Stimulated activated effector memory CD8-positive, alpha-beta T cell treated with anti-CD3 and anti-CD28 coated beads, Interleukin-12 subunit alpha, Interleukin-12 subunit beta, amount 100 ng/mL, for 72 hours (primary cell): ENCODE data around the gene CNTN2.

Source experiments
- ATAC-seq: fragments of 150-1000 bp; cut with Tn5 transposase; 2 replicates; pipeline ENCODE4 v1.10.0; 2021
- DNase-seq, 2 donors: peaks; one replicate each; pipeline ENCODE4 v3.0.0; 2021 to 2022; ENCODE audit warnings: low spot score in 2 of 2
- H3K27ac Mint-ChIP-seq: one replicate; pipeline ENCODE4 v1.8.0; 2022; ENCODE audit warnings: mild to moderate bottlenecking, mixed read lengths
- H3K36me3 Mint-ChIP-seq: one replicate; pipeline ENCODE4 v1.8.0; 2022; ENCODE audit warnings: mild to moderate bottlenecking, mixed read lengths
- H3K4me1 Mint-ChIP-seq: one replicate; pipeline ENCODE4 v1.8.0; 2022; ENCODE audit warnings: mixed read lengths
- H3K4me3 Mint-ChIP-seq: one replicate; pipeline ENCODE4 v1.8.0; 2022; ENCODE audit warnings: mild to moderate bottlenecking, mixed read lengths
- H3K9me3 Mint-ChIP-seq: one replicate; pipeline ENCODE4 v1.8.0; 2022; ENCODE audit warnings: mixed read lengths

Gene CNTN2

DNA sequence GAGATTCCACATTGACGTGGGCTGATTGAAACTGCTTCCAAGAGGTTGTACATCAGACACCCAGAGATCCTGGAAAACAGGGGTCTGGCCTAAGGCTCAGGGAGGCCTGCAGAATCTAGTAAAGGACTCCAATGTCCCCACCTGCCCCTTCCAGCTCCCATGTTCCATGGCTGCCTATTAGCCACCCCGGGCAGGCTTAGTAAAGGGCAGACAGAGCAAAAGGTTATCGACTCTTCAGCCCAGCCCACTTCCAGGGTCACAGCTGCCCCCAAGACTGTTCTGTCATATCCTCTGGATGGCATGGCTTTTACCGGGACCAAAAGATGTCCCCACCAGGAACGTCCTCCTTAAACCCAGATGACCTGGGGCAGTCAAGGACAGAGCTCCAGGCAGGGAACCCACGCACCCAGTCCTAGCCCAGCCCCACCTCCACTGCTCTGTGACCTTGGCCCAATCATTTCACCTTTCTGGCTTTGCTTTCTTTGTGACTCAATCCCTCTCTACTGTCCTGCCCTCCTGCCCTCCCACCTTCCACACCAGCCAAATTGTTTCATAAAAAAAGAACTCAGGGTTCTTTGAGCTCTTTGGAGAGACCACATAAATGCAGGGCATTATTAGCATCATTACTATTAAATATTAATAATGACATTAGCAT, 4.8 kb upstream of the CNTN2 start:
- Mint-ChIP-seq H3K36me3 (no peaks in the 10 kb centered on the region), H3K4me3 (no peak overlapping the region), H3K9me3 (peaks cover 3% of the 10 kb centered on the region), H3K27ac (no peak overlapping the region), H3K4me1 (no peaks in the 10 kb centered on the region)
- ATAC-seq (no peak), DNase-seq (no peak)

DNA sequence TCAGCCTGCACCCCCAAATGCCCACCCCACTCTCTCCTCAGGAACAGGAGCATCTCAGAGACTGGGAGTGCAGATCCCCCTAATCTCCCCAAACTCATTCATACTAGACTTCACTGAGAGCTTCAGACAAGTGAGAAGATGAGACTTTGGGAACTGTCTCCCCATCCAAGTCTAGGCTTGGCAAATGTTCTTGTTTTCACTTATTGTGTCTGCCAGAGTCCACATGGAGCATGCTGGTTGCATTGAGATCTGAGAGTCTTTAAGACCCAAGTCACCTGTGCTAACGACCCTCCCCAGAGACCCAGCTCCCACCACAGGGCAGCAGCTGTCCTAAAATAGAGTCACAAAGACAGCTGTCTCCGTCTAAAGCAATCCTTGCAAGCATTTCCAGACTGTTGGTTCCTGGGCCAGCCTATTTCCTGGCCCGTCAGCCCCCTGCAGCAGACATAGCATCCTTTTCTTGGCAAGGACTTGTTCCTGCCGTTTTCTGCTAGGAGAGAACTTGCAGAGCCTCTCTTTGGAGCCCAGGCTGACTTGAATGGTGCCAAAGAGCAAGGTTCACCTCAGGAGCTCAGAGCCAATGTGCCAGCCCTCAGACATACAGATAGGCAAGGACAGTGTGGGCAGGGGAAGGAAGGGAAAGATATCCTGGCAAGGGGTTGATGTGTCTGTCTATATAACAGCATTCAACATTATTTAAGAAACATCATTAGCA, 1.9 kb upstream of the CNTN2 start:
- Mint-ChIP-seq H3K27ac (no peak overlapping the region), H3K4me1 (peaks cover 6% of the 10 kb centered on the region), H3K4me3 (no peak overlapping the region), H3K9me3 (peaks cover 3% of the 10 kb centered on the region), H3K36me3 (no peaks in the 10 kb centered on the region)
- ATAC-seq, result no peak
- DNase-seq, result no peak

DNA sequence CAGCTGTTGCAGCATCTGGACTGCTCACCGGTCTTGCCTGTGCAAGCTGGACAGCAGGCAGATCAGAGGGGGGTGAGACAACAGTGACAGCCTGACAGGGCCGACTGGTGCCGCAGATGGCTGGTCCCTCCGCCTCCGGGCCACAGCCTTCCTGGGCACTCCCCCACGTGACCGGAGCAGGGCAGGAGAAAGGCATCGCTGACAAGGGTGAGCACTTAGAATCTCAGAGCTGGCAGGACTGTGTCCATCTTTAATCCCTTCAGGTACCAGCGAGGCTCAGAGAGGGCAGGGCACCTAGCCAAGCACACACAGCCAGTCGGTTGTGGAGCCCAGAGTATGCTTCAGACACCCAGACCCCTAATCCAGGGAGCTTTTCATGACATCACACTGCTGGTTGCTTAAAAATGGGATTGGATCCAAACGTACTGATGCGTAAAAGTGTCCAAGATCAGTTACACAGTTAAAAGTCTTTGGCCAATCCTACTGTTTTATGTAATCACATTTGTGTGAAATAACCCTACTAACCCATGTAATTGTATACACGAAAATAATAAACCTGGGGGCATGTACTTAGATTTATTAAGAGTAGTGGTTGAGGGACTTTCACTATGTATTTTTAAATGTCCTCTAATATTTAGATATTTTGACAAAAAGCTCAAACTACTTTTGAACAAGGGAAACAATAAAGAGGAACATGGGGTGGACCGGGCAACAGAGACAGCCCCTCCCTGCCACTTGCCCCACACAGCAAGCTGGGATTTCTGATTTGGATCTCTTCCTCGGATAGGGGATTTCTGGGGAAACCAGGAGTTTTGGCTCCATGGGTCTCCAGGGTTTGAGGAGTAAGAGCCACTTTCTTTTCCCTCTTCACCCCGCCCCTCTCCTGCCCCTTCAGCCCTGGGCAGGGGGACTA, 758 bp upstream of the CNTN2 start:
- Mint-ChIP-seq H3K4me1 (peaks cover 6% of the 10 kb centered on the region), H3K9me3 (no peaks in the 10 kb centered on the region), H3K36me3 (no peaks in the 10 kb centered on the region), H3K4me3 (no peak overlapping the region), H3K27ac (no peak overlapping the region)
- no peak for ATAC-seq
- no peak for DNase-seq

DNA sequence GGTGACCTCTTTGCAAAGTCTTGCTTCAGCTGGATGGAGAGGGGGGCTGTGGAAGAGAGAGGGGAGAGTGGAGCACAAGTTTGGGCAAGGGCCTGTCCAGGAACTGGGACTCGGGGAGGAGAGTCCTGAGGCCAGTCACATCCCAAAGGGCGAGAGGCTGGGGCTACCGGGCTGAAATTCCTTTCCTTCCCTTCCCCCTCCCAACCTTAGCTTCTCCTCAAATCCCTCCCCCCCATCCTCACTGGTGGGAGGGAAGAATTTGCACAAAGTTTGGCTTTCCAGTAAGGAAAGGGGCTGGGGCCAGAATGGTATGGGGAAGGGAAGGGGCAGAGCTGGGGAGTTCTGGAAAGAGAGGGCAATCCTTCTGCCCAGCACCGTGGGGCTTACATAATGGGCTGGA, 854 bp downstream of the CNTN2 start:
- DNase-seq (no peak), ATAC-seq (no peak)
- Mint-ChIP-seq H3K9me3 (no peaks in the 10 kb centered on the region), H3K27ac (no peak overlapping the region), H3K36me3 (no peaks in the 10 kb centered on the region), H3K4me1 (peaks cover 6% of the 10 kb centered on the region), H3K4me3 (no peak overlapping the region)

DNA sequence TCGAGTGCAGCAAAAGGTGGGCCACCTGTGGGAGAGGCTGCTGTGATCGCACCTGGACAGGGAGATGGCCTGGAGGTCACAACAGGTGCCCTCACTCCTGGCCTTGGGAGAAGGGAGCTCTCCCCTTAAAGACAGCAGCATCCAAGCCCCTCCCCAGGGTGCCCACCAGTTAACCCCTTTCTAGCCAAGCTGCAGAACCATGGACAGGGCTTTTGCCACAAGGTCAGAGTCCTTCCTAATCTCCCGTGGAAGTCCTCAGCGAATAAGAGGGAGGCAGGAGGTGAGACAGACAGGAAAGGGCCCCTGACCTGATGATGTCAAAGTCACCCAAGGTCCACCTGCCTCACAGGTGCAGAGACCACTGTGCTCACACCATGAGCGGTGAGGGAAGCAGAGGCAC, 1.7 kb downstream of the CNTN2 start:
- no peak overlapping the region for H3K4me3 Mint-ChIP-seq
- H3K9me3 Mint-ChIP-seq, result no peaks in the 10 kb centered on the region
- H3K27ac Mint-ChIP-seq, result no peak overlapping the region
- ATAC-seq, result no peak
- no peak for DNase-seq
- peaks cover 6% of the 10 kb centered on the region for H3K4me1 Mint-ChIP-seq
- H3K36me3 Mint-ChIP-seq, result no peaks in the 10 kb centered on the region

DNA sequence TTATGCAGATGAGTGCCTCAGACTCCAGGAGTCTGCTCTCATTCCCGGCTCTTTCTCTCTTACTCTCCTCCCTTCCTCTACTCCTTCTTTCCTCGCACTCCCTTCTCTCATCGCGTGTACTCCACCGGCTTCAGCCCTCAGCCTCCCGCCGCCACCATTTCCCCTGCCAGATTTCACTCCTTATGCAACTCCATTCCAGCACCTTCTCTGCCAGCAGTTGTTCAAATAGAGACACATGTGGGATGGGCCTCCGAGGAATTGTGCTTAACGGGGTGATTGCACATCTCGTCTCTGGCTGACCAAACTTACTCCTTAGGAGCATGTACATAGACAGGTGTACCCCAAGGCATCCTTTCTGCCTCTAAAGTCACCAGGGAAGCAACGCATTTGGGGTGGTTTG, 2.1 kb downstream of the CNTN2 start:
- H3K4me3 Mint-ChIP-seq, result no peak overlapping the region
- H3K27ac Mint-ChIP-seq, result no peak overlapping the region
- H3K9me3 Mint-ChIP-seq, result no peaks in the 10 kb centered on the region
- DNase-seq, result no peak
- no peaks in the 10 kb centered on the region for H3K36me3 Mint-ChIP-seq
- peaks cover 6% of the 10 kb centered on the region for H3K4me1 Mint-ChIP-seq
- ATAC-seq, result no peak

DNA sequence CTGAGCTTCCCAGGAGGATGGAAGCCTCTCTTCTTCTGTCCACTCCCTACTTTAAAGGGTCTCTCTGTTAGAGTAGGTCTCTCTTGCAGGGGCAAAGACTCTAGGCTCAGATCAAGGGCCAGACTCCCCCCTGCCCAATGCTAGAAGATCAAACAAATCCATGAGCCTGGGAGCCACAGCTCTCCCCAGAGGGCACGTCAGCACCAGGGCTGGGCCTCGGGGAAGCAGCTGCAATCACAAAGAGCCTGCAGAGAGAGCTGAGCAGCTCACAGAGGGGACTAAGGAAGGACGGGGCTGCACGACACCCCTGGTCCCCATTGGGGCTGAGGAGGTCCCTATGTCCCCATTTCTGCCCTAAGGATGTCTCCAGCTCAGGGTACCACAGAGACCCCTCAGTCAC, 3.9 kb downstream of the CNTN2 start:
- DNase-seq (no peak), ATAC-seq (no peak)
- H3K9me3 Mint-ChIP-seq, result no peaks in the 10 kb centered on the region
- H3K27ac Mint-ChIP-seq, result no peak overlapping the region
- peaks cover 6% of the 10 kb centered on the region for H3K4me1 Mint-ChIP-seq
- no peak overlapping the region for H3K4me3 Mint-ChIP-seq
- H3K36me3 Mint-ChIP-seq, result no peaks in the 10 kb centered on the region

DNA sequence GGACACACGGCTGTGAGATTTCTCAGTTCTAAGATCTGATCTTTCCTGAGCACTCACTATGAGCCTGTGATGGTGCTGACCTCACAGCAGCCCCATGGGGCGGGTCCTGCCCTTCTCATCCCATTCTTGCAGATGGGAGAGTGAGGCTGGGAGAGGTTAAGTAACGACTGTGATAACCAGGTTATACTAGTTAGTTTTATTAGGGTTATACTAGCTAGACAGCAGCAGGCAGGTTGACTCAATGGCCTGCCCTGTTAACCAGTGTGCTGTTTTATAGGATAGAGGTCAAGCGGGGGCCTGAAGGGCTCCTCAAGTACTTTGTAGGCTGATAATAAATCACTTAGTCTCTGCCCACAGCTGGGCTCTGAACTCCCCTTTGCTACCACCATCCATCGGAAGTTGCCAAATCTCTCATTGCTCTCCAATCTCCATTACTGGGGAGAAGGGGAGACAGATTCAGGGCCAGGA, 4.8 kb downstream of the CNTN2 start:
- ATAC-seq (no peak), DNase-seq (no peak)
- Mint-ChIP-seq H3K9me3 (no peaks in the 10 kb centered on the region), H3K4me1 (peaks cover 6% of the 10 kb centered on the region), H3K4me3 (no peak overlapping the region), H3K36me3 (no peaks in the 10 kb centered on the region), H3K27ac (no peak overlapping the region)

DNA sequence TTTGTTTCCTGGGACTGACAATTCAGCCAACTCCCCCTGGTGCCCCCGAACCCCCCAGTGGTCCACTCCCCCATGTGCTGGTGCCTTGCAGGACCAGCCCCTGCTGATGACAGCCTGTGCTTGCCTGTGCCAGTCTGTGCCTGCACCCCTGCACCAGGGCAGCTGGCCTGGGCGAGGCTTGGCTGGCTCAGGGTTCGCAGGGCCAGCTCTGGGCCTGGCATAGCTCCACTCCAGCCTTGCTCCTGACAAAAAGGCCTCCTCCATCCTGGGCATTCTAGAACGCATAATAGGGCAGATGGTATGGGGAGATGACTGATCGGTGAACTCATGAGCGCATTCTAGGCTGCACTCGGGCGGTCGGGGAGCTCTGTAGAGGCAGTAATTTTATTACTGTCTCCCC, 5.4 kb downstream of the CNTN2 start:
- DNase-seq (no peak), ATAC-seq (no peak)
- H3K9me3 Mint-ChIP-seq, result no peaks in the 10 kb centered on the region
- H3K4me1 Mint-ChIP-seq, result peaks cover 6% of the 10 kb centered on the region
- H3K4me3 Mint-ChIP-seq, result no peak overlapping the region
- no peaks in the 10 kb centered on the region for H3K36me3 Mint-ChIP-seq
- H3K27ac Mint-ChIP-seq, result no peak overlapping the region

DNA sequence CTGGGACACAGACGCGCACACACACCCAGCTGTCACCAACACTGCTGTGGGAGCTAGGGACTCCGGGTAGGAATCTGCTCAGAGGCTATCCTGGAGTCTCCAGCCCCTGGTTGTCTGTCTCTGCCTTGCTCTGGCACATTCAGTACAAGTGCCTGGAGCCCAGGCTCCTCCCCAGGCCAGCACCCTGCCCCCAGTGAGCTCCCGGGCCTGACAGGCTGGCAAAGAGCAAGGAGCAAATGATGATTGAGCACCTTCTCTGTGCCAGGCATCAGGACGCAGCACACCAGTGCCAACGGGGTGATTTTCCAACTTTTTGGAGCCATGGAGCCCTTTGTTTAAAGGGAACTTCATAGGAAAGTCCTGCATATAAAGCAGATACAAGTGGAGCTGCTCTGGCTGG, 6.5 kb downstream of the CNTN2 start:
- no peak for ATAC-seq
- Mint-ChIP-seq H3K4me1 (peaks cover 6% of the 10 kb centered on the region), H3K36me3 (no peaks in the 10 kb centered on the region), H3K9me3 (no peaks in the 10 kb centered on the region), H3K27ac (no peak overlapping the region), H3K4me3 (no peak overlapping the region)
- DNase-seq, result no peak

DNA sequence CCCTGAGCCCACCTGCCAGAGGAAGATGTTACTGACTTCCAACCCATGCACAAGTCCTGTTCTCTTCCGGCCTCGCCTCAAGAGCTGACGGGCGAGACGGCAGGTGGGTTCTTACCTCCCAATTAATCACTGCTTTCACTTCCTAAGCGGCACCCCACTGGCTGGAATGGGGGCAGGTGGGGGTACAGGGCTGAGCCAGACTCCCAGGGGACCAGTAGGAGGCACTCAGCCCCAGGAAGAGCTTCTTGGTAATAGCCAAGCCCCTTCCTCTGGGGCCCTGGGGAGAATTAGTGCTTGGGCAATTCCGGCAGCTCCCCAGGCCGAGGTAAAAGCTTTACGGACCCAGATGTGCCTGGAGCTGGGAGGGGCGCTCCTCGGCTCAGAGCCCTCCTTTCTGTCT, 9.7 kb downstream of the CNTN2 start:
- ATAC-seq, result no peak
- Mint-ChIP-seq H3K4me3 (no peak overlapping the region), H3K36me3 (no peaks in the 10 kb centered on the region), H3K4me1 (no peaks in the 10 kb centered on the region), H3K27ac (no peak overlapping the region), H3K9me3 (no peaks in the 10 kb centered on the region)
- DNase-seq, result no peak

DNA sequence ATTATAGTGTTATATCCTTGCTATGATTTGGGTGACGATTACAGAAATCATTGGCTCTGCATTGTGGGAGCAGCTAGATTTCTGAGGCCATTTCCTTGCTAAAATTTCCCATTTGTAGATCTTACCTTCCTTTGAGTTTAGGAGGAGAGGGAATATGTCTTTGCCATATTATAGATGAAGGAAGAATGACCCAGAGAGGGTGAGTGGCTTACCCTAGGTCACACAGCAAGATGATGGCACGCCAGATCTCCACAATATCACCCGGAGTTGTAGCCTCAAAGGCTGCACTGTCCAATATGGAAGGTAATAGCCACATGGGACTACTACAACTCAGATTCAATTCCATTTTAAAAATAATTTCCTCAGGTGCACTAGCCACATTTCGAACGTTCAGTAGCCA, 10.3 kb downstream of the CNTN2 start:
- Mint-ChIP-seq H3K4me3 (no peak overlapping the region), H3K9me3 (no peaks in the 10 kb centered on the region), H3K4me1 (no peaks in the 10 kb centered on the region), H3K27ac (no peak overlapping the region), H3K36me3 (no peaks in the 10 kb centered on the region)
- DNase-seq, result no peak
- no peak for ATAC-seq

DNA sequence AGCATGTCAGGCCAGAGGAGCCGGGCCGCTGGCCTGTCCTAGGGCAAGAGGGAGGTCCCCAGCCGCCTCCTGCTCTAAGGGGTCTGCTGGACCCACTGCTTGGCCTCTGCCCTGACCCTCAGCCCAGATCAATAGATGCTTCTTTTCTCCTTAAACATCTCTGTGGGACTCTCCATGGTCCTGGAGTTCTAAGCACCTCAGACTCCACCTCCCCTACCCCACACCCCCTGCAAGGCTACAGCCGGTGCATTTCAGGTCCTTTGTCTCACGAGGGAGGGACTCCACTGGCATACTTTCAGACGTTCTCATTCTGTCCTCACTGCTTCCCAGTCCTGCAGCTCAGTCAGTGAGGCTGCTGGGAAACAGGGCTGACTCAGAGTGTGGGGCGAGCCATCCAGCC, 11.0 kb downstream of the CNTN2 start:
- ATAC-seq, result no peak
- no peak for DNase-seq

DNA sequence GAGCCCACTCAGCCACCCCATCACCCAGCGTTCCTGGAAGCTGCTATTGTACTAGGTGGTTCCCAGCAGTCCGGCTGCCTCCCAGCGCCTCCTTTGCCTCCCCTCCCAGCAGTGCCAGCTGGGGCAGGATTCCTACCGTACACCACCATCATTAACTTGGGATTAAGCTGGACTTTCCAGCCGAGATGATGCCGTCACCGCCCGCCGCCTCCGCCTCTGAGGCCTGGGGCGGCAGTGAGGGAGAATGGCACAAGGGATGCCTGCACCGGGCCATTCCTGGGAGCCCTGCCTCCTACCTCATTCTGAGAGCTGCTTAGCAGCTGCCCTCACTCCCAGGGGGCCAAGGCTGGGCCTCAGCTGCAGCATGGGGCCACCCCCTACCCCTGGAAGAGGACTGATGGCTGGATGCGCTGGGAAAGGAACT, 13.2 kb downstream of the CNTN2 start:
- ATAC-seq, result no peak
- no peak for DNase-seq
- no peak overlapping the region for H3K4me3 Mint-ChIP-seq
- no peaks in the 10 kb centered on the region for H3K9me3 Mint-ChIP-seq
- no peaks in the 10 kb centered on the region for H3K4me1 Mint-ChIP-seq
- no peak overlapping the region for H3K27ac Mint-ChIP-seq
- H3K36me3 Mint-ChIP-seq, result no peaks in the 10 kb centered on the region

More for the DNA sequence above, 11.0 kb downstream of the CNTN2 start:
- Mint-ChIP-seq H3K9me3 (no peaks in the 10 kb centered on the region), H3K36me3 (no peaks in the 10 kb centered on the region), H3K27ac (no peak overlapping the region), H3K4me3 (no peak overlapping the region), H3K4me1 (no peaks in the 10 kb centered on the region)

DNA sequence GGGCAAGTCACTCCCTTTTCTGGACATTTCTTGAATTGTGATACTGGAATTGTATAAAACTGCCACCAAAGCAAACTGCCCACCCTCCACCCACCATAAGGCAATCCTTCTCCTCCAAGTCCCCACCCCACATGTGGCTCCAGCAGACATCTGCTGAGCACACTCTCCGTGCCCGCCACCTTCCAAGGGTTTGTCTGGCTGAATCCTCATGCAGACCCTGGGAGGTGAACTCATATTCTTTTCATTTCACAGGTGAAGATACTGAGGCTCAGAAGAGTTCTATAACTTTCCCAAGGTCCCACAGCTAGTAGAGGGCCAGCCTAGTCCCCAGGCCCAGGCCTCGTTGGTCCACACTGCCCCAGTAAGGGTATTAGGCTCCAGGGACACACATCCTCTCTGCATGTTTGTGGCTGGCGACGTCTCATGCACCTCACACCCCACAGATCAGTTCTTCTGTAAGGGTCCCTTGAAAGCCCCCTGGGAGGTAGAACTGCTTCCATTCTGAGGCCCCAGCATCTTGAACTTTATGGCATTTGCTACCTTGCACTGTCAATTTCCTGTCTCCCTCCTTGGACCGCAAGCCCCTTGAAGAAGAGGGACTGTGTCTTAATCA, 14.1 kb downstream of the CNTN2 start:
- ATAC-seq, result no peak
- Mint-ChIP-seq H3K4me1 (no peaks in the 10 kb centered on the region), H3K9me3 (no peaks in the 10 kb centered on the region), H3K4me3 (no peak overlapping the region), H3K36me3 (no peaks in the 10 kb centered on the region), H3K27ac (no peak overlapping the region)
- no peak for DNase-seq
